NOMO-1 (cell line): ENCODE measurements around the gene ARHGAP29.

ENCODE experiments used
- DNase-seq, 2 experiments: peaks; one replicate each; lab custom pipeline; 2025; ENCODE audit not compliant: unreplicated experiment in 2 of 2; lab: John Stamatoyannopoulos, UW

The ARHGAP29 gene

GRCh38 chr1:94260635-94261387 is 23.4 kb upstream of the ARHGAP29 start:
- DNase-seq, result no peak

GRCh38 chr1:94259635-94260289 is 22.4 kb upstream of the ARHGAP29 start:
- no peak for DNase-seq

GRCh38 chr1:94258873-94259331 is 21.5 kb upstream of the ARHGAP29 start:
- no peak for DNase-seq

- DNase-seq, result no peak
Measured at GRCh38 chr1:94257444-94257843, 20.1 kb upstream of the ARHGAP29 start.

GRCh38 chr1:94255476-94255875 is 18.1 kb upstream of the ARHGAP29 start:
- DNase-seq, result no peak

GRCh38 chr1:94254073-94254810 is 16.9 kb upstream of the ARHGAP29 start:
- no peak for DNase-seq

GRCh38 chr1:94253456-94254017 is 16.2 kb upstream of the ARHGAP29 start:
- DNase-seq, result no peak

- DNase-seq, result no peak
Measured at GRCh38 chr1:94250341-94250740, 13.0 kb upstream of the ARHGAP29 start.

GRCh38 chr1:94248956-94249688 is 11.7 kb upstream of the ARHGAP29 start:
- no peak for DNase-seq

- DNase-seq, result peak; percentile 54 to 65
Measured at GRCh38 chr1:94247138-94248094, 10.0 kb upstream of the ARHGAP29 start.

- no peak for DNase-seq
Measured at GRCh38 chr1:94246692-94247137, 9.3 kb upstream of the ARHGAP29 start.

- no peak for DNase-seq
Measured at GRCh38 chr1:94245747-94246438, 8.5 kb upstream of the ARHGAP29 start.

- DNase-seq, result no peak
Measured at GRCh38 chr1:94244816-94245215, 7.4 kb upstream of the ARHGAP29 start.

- no peak for DNase-seq
Measured at GRCh38 chr1:94243665-94244064, 6.3 kb upstream of the ARHGAP29 start.

GRCh38 chr1:94240822-94241221 is 3.4 kb upstream of the ARHGAP29 start:
- DNase-seq, result no peak

GRCh38 chr1:94239796-94240195 is 2.4 kb upstream of the ARHGAP29 start:
- no peak for DNase-seq

GRCh38 chr1:94239051-94239450 is 1.7 kb upstream of the ARHGAP29 start:
- DNase-seq, result no peak

- no peak for DNase-seq
Measured at GRCh38 chr1:94236630-94237290, 624 bp downstream of the ARHGAP29 start.
